ENCODE results near the gene HDAC1.

Gene HDAC1

GRCh38 chr1:32330558-32331151 is 38.8 kb downstream of the HDAC1 start:
- DNase-seq (ENCODE audit: low read depth in 2 of 2) = no peak

- DNase-seq (ENCODE audit: low read depth in 2 of 2) = no peak
These were observed 39.7 kb downstream of the HDAC1 start for GRCh38 chr1:32331549-32331948.

GRCh38 chr1:32332290-32333079 is 40.6 kb downstream of the HDAC1 start:
- DNase-seq (ENCODE audit: low read depth in 2 of 2) = no peak

GRCh38 chr1:32333251-32333963 is 41.5 kb downstream of the HDAC1 start:
- DNase-seq (ENCODE audit: low read depth in 2 of 2) = no peak

GRCh38 chr1:32334274-32334861 is 42.5 kb downstream of the HDAC1 start:
- no peak for DNase-seq (ENCODE audit: low read depth in 2 of 2)

- peak in 1 of 2 donors; percentile 46 for DNase-seq (ENCODE audit: low read depth in 2 of 2)
These were observed 43.1 kb downstream of the HDAC1 start for GRCh38 chr1:32334864-32335534.

- DNase-seq (ENCODE audit: low read depth in 2 of 2) = no peak
These were observed 43.6 kb downstream of the HDAC1 start for GRCh38 chr1:32335535-32335789.

- peak; percentile 73 to 74 for DNase-seq (ENCODE audit: low read depth in 2 of 2)
These were observed 44.1 kb downstream of the HDAC1 start, which contains the start of gene MARCKSL1 for GRCh38 chr1:32335790-32336590. MARCKSL1 (minus strand) TSS chr1:32336233; CDS start chr1:32336033, 200 bp downstream.

- DNase-seq (ENCODE audit: low read depth in 2 of 2) = no peak
These were observed 44.7 kb downstream of the HDAC1 start for GRCh38 chr1:32336591-32336932.

GRCh38 chr1:32336963-32337675 is 45.2 kb downstream of the HDAC1 start:
- no peak for DNase-seq (ENCODE audit: low read depth in 2 of 2)

GRCh38 chr1:32337855-32338636 is 46.2 kb downstream of the HDAC1 start:
- no peak for DNase-seq (ENCODE audit: low read depth in 2 of 2)

GRCh38 chr1:32338637-32339145 is 46.8 kb downstream of the HDAC1 start:
- no peak for DNase-seq (ENCODE audit: low read depth in 2 of 2)

- DNase-seq (ENCODE audit: low read depth in 2 of 2) = no peak
These were observed 47.6 kb downstream of the HDAC1 start for GRCh38 chr1:32339363-32339978.

GRCh38 chr1:32341186-32341757 is 49.4 kb downstream of the HDAC1 start:
- no peak for DNase-seq (ENCODE audit: low read depth in 2 of 2)

- no peak for DNase-seq (ENCODE audit: low read depth in 2 of 2)
These were observed 50.1 kb downstream of the HDAC1 start for GRCh38 chr1:32341971-32342370.

- DNase-seq (ENCODE audit: low read depth in 2 of 2) = no peak
These were observed 50.8 kb downstream of the HDAC1 start for GRCh38 chr1:32342704-32343103.

- no peak for DNase-seq (ENCODE audit: low read depth in 2 of 2)
These were observed 53.5 kb downstream of the HDAC1 start for GRCh38 chr1:32345289-32345827.

- DNase-seq (ENCODE audit: low read depth in 2 of 2) = no peak
These were observed 54.8 kb downstream of the HDAC1 start for GRCh38 chr1:32346532-32347157.
